T-helper 1 cell treated with Interleukin-12 subunit alpha and Interleukin-12 subunit beta and Interleukin-4 antibody, amounts not matched to agents 30 μg/mL and 1 μg/mL, for 36 hours (primary cell): Measurements from ENCODE around the gene PFKFB2.

Source experiments
- H3K27ac Mint-ChIP-seq: one replicate; pipeline ENCODE4 v1.8.0; 2021; ENCODE audit warnings: mild to moderate bottlenecking, mixed read lengths
- H3K27me3 Mint-ChIP-seq: one replicate; pipeline ENCODE4 v1.8.0; 2021; ENCODE audit warnings: low read depth, mixed read lengths
- H3K36me3 Mint-ChIP-seq: one replicate; pipeline ENCODE4 v1.8.0; 2021; ENCODE audit warnings: low read depth, mixed read lengths
- H3K4me1 Mint-ChIP-seq: one replicate; pipeline ENCODE4 v1.8.0; 2021; ENCODE audit warnings: low read depth, mixed read lengths
- H3K4me3 Mint-ChIP-seq: one replicate; pipeline ENCODE4 v1.8.0; 2021; ENCODE audit warnings: mild to moderate bottlenecking, moderate library complexity, mixed read lengths
- H3K9me3 Mint-ChIP-seq: one replicate; pipeline ENCODE4 v1.8.0; 2021; ENCODE audit warnings: mixed read lengths

Gene PFKFB2

GRCh38 chr1:207059881-207060280, 6.8 kb downstream of the PFKFB2 start:
- no peaks in the 10 kb centered on the region for H3K9me3 Mint-ChIP-seq
- H3K27me3 Mint-ChIP-seq, result peaks cover 8% of the 10 kb centered on the region
- peaks cover 10% of the 10 kb centered on the region for H3K36me3 Mint-ChIP-seq
- no peak overlapping the region for H3K4me3 Mint-ChIP-seq
- peaks cover 11% of the 10 kb centered on the region for H3K4me1 Mint-ChIP-seq
- H3K27ac Mint-ChIP-seq, result no peak overlapping the region

- Mint-ChIP-seq H3K36me3 (peaks cover 10% of the 10 kb centered on the region), H3K4me3 (no peak overlapping the region), H3K9me3 (no peaks in the 10 kb centered on the region), H3K27me3 (peaks cover 8% of the 10 kb centered on the region), H3K27ac (no peak overlapping the region), H3K4me1 (peaks cover 6% of the 10 kb centered on the region)
These were observed 7.5 kb downstream of the PFKFB2 start for GRCh38 chr1:207060596-207060995.

- H3K4me1 Mint-ChIP-seq, result peaks cover 6% of the 10 kb centered on the region
- H3K4me3 Mint-ChIP-seq, result no peak overlapping the region
- H3K27ac Mint-ChIP-seq, result no peak overlapping the region
These were observed 9.0 kb downstream of the PFKFB2 start for GRCh38 chr1:207062058-207062457.

GRCh38 chr1:207063014-207063413, 9.9 kb downstream of the PFKFB2 start:
- no peaks in the 10 kb centered on the region for H3K27me3 Mint-ChIP-seq
- H3K4me1 Mint-ChIP-seq, result peaks cover 6% of the 10 kb centered on the region
- no peaks in the 10 kb centered on the region for H3K9me3 Mint-ChIP-seq
- no peak overlapping the region for H3K4me3 Mint-ChIP-seq
- H3K27ac Mint-ChIP-seq, result no peak overlapping the region
- H3K36me3 Mint-ChIP-seq, result peaks cover 14% of the 10 kb centered on the region

More at GRCh38 chr1:207062058-207062457, 9.0 kb downstream of the PFKFB2 start:
- Mint-ChIP-seq H3K9me3 (no peaks in the 10 kb centered on the region), H3K36me3 (peaks cover 10% of the 10 kb centered on the region), H3K27me3 (no peaks in the 10 kb centered on the region)

GRCh38 chr1:207064561-207064960, 11.5 kb downstream of the PFKFB2 start:
- peaks cover 8% of the 10 kb centered on the region for H3K4me1 Mint-ChIP-seq
- no peaks in the 10 kb centered on the region for H3K27me3 Mint-ChIP-seq
- H3K9me3 Mint-ChIP-seq, result no peaks in the 10 kb centered on the region
- H3K4me3 Mint-ChIP-seq, result no peak overlapping the region
- H3K27ac Mint-ChIP-seq, result no peak overlapping the region
- H3K36me3 Mint-ChIP-seq, result peaks cover 17% of the 10 kb centered on the region

- H3K9me3 Mint-ChIP-seq, result no peaks in the 10 kb centered on the region
These were observed 14.1 kb downstream of the PFKFB2 start for GRCh38 chr1:207067185-207067584.

GRCh38 chr1:207067665-207068064, 14.6 kb downstream of the PFKFB2 start:
- Mint-ChIP-seq H3K9me3 (no peaks in the 10 kb centered on the region), H3K4me1 (peaks cover 26% of the 10 kb centered on the region), H3K27ac (no peak overlapping the region), H3K36me3 (peaks cover 10% of the 10 kb centered on the region), H3K4me3 (no peak overlapping the region), H3K27me3 (no peaks in the 10 kb centered on the region)

More at GRCh38 chr1:207067185-207067584, 14.1 kb downstream of the PFKFB2 start:
- Mint-ChIP-seq H3K27ac (no peak overlapping the region), H3K4me3 (no peak overlapping the region), H3K27me3 (no peaks in the 10 kb centered on the region), H3K4me1 (peaks cover 28% of the 10 kb centered on the region), H3K36me3 (peaks cover 15% of the 10 kb centered on the region)

- H3K27ac Mint-ChIP-seq, result no peak overlapping the region
- peaks cover 11% of the 10 kb centered on the region for H3K36me3 Mint-ChIP-seq
- no peak overlapping the region for H3K4me3 Mint-ChIP-seq
- no peaks in the 10 kb centered on the region for H3K9me3 Mint-ChIP-seq
- H3K27me3 Mint-ChIP-seq, result no peaks in the 10 kb centered on the region
- peaks cover 26% of the 10 kb centered on the region for H3K4me1 Mint-ChIP-seq
These were observed 16.0 kb downstream of the PFKFB2 start for GRCh38 chr1:207069061-207069460.

GRCh38 chr1:207069858-207070506, 16.9 kb downstream of the PFKFB2 start:
- Mint-ChIP-seq H3K27ac (peak overlapping the region; percentile 16), H3K4me3 (no peak overlapping the region), H3K27me3 (peaks cover 6% of the 10 kb centered on the region), H3K36me3 (peaks cover 11% of the 10 kb centered on the region), H3K9me3 (no peaks in the 10 kb centered on the region), H3K4me1 (peaks cover 26% of the 10 kb centered on the region)

GRCh38 chr1:207070811-207071210, 17.7 kb downstream of the PFKFB2 start:
- H3K9me3 Mint-ChIP-seq, result no peaks in the 10 kb centered on the region
- H3K27ac Mint-ChIP-seq, result peak overlapping the region; percentile 58
- H3K4me1 Mint-ChIP-seq, result peaks cover 26% of the 10 kb centered on the region
- H3K4me3 Mint-ChIP-seq, result no peak overlapping the region
- peaks cover 11% of the 10 kb centered on the region for H3K36me3 Mint-ChIP-seq
- H3K27me3 Mint-ChIP-seq, result peaks cover 6% of the 10 kb centered on the region

- Mint-ChIP-seq H3K27me3 (peaks cover 9% of the 10 kb centered on the region), H3K36me3 (peaks cover 11% of the 10 kb centered on the region), H3K9me3 (no peaks in the 10 kb centered on the region), H3K27ac (no peak overlapping the region), H3K4me1 (peaks cover 26% of the 10 kb centered on the region), H3K4me3 (no peak overlapping the region)
These were observed 18.4 kb downstream of the PFKFB2 start for GRCh38 chr1:207071426-207071825.

GRCh38 chr1:207072233-207072632, 19.2 kb downstream of the PFKFB2 start:
- H3K4me3 Mint-ChIP-seq, result no peak overlapping the region
- H3K27ac Mint-ChIP-seq, result no peak overlapping the region
- H3K9me3 Mint-ChIP-seq, result no peaks in the 10 kb centered on the region

GRCh38 chr1:207073906-207074820, 21.1 kb downstream of the PFKFB2 start:
- Mint-ChIP-seq H3K36me3 (peaks cover 4% of the 10 kb centered on the region), H3K9me3 (no peaks in the 10 kb centered on the region), H3K4me3 (no peak overlapping the region), H3K27me3 (peaks cover 20% of the 10 kb centered on the region), H3K4me1 (peaks cover 23% of the 10 kb centered on the region), H3K27ac (no peak overlapping the region)

More at GRCh38 chr1:207072233-207072632, 19.2 kb downstream of the PFKFB2 start:
- Mint-ChIP-seq H3K36me3 (peaks cover 11% of the 10 kb centered on the region), H3K4me1 (peaks cover 26% of the 10 kb centered on the region), H3K27me3 (peaks cover 13% of the 10 kb centered on the region)

- Mint-ChIP-seq H3K9me3 (no peaks in the 10 kb centered on the region), H3K27ac (no peak overlapping the region)
These were observed 23.3 kb downstream of the PFKFB2 start for GRCh38 chr1:207076181-207076955.

More at GRCh38 chr1:207076181-207076955, 23.3 kb downstream of the PFKFB2 start:
- Mint-ChIP-seq H3K36me3 (peaks cover 2% of the 10 kb centered on the region), H3K27me3 (peaks cover 22% of the 10 kb centered on the region), H3K4me3 (no peak overlapping the region), H3K4me1 (peaks cover 7% of the 10 kb centered on the region)
